H7 (cell line): ENCODE results near the gene MRPL21. TPM values are rescaled to one million over a fixed set of nuclear protein-coding genes. Genes with fewer than 3 reads are reported as not detected.
"Not testable (repeated sequence)": the region's sequence is repeated elsewhere in the genome, so short reads cannot be mapped to it uniquely, and the experiment has no call there.

ENCODE experiments used
- DNase-seq: peaks from one replicate; pipeline ENCODE4 v3.0.0; 2012
- H3K27me3 ChIP-seq: 2 replicates; pipeline ENCODE4 v1.6.0; 2011; ENCODE audit warnings: mild to moderate bottlenecking, low read length; ENCODE audit not compliant: control insufficient read depth, insufficient read depth
- H3K36me3 ChIP-seq: replicated peaks from 2 replicates; pipeline ENCODE4 v1.5.1; 2011; ENCODE audit warnings: low read length; ENCODE audit not compliant: control insufficient read depth, insufficient read depth
- H3K4me3 ChIP-seq: 2 replicates; pipeline ENCODE4 v1.5.1; 2011; ENCODE audit warnings: low read depth, mild to moderate bottlenecking, control low read depth, low read length, moderate library complexity; ENCODE audit not compliant: insufficient read depth
- total RNA-seq: library from RNA; depleted of rRNA; stranded (reverse); fragments of >200 nt; shearing (Covaris generic); gene quantifications from 2 replicates; pipeline ENCODE4 v1.2.3, GENCODE V29; 2014

Gene MRPL21
- total RNA-seq, 1 experiment from 2014 or later: 108 TPM

DNA sequence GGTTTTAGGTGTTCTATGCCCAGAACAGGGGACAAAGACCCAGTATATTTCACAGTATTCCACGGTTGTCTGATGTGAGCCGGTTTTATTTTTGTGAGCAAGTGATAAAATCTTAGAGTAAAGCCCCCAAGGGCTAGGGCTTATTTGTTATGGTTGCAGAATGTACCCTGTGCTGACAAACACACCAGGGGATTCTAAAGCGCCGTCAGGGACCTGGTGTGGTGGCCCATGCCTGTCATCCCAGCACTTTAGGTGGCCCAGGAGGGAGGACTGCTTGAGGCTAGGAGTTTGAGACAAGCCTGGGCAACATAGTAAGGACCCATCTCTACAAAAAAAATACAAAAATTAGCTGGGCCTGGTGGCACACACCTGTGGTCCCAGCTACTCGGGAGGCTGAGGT is 22.8 kb downstream of the MRPL21 start:
- no peak overlapping the region for H3K4me3 ChIP-seq
- DNase-seq: no peak
- H3K36me3 ChIP-seq: no peaks in the 10 kb centered on the region; the same call in 1 of the 2 replicates
- H3K27me3 ChIP-seq: no peaks in the 10 kb centered on the region

DNA sequence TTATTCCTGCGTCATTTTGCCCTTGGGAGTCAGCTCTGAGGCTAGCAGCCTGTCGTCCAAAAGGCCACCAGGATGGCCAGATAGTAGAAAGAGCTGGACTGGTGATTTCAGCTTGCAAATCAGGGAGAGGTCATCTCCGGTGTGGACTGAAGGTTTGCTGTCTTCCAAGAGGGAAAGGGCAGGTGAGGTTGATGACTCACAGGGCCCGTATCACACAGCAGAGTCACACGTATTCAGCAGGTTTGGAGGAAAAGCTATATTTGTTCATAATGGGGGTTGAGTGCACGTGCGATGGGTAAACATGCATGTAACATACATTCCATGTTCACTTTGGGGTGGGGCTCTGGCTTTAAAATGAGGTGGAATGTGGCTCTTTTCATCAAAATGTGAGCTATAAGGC is 25.6 kb downstream of the MRPL21 start:
- Histone ChIP-seq H3K4me3 (no peak overlapping the region), H3K36me3 (no peaks in the 10 kb centered on the region; the same call in 1 of the 2 replicates), H3K27me3 (no peaks in the 10 kb centered on the region)
- DNase-seq: no peak

DNA sequence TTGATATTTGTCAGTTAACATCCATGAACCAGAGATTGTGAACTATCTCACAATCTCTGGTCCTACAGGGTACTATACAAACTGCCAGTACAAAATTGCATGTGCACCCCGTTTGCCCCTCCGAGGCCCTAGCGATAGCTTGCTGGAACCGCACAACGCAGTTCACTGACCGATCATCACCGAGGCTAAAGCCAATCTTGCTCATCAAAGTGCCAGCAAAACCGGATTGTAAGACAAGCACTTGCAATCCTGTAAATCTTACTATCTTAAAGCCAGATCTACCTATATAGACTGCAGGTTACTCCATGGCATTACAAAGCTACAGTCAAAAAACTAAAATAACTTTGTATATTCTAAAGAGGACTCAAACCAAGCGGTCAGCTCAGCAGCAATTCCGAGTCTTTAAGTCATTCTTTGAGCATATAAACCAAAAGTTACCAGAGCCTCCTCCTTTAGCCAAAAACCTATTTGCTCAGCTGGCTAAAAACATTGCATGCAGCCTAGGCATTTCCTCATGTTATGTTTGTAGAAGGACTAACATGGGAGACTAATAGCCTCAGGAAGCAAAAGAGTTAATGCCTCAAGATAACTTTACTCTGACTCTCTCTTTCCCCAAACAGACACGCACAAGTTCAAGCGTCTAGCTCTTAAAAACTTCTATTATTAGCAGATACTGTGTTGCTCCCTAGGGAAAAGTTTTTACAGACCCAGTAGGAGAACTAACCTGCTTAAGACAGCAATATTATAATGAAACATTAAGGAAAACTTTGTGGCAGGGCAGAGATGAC is 31.2 kb downstream of the MRPL21 start:
- H3K36me3 ChIP-seq: no peaks in the 10 kb centered on the region
- no peaks in the 10 kb centered on the region for H3K27me3 ChIP-seq
- H3K4me3 ChIP-seq: no peak overlapping the region
- no peak for DNase-seq

DNA sequence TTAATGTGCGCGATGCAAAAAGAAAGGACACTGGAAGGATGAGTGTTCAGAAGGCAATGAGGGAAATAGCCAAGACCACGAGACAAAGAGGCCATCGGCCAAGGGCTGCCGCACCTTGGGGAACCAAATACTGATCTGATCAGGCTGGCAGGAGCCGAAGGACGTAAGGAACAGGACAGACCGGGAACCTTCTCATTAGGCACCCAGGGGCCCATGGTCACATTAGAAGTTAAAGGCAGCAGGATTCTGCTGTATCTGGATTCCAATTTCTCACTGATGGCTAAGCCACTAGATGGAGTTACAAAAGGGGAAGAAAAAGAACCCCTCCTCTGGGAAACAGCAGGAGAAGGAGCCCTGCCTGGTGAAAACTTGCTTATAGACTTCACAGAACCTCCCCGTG is 33.2 kb downstream of the MRPL21 start:
- Histone ChIP-seq H3K27me3 (no peaks in the 10 kb centered on the region), H3K4me3 (no peak overlapping the region), H3K36me3 (no peaks in the 10 kb centered on the region)
- DNase-seq: no peak

DNA sequence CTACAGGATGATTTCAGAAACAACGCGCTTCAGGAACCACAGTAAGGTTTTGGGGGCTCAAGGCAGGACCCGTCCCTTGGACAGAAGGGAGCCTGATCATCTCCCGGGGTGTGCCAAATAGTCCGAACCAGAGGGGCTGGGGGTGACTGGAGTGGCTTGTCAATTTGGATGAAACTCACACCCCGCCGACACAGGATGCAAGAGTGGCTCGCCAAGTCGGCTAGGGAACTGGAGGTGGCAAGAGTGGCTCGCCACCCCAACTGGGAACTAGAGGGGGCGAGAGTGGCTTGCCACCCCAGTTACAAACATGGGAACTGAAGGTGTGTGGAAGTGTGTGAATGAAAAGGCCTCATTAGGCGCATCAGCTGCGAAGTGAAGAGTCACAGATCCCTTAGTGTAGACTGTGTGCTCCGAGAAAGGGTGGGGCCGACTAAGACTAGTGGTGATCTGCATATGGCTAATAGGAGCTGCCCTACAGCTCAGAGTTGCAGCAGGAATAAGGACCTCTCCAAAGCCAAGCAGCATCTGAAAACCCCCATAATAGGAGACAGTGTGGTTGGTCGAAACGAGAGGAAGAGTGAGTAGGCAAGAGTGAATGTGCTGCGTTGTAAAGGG is 35.3 kb downstream of the MRPL21 start:
- Histone ChIP-seq H3K4me3 (no peak overlapping the region), H3K27me3 (no peaks in the 10 kb centered on the region), H3K36me3 (no peaks in the 10 kb centered on the region)
- no peak for DNase-seq

DNA sequence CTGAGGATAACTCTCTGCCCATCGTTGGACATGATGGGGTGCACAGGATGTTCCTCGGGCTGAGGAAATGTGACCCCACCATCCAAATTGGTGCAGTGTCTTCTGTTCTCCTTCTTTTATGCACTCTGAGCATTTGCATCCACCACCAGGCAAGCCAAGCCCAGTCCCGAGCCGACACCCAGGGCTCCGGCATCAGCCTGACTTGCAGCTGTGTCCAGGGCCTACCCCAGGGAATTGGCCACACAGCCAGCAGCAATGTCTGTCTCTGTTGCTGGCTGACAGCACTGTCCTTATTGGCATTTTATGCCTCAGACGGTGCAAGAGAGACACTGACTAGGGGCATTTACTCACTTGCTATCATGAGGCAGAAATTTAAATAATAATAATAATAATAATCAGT is 36.6 kb downstream of the MRPL21 start:
- Histone ChIP-seq H3K4me3 (no peak overlapping the region), H3K36me3 (no peaks in the 10 kb centered on the region), H3K27me3 (no peaks in the 10 kb centered on the region)
- no peak for DNase-seq

DNA sequence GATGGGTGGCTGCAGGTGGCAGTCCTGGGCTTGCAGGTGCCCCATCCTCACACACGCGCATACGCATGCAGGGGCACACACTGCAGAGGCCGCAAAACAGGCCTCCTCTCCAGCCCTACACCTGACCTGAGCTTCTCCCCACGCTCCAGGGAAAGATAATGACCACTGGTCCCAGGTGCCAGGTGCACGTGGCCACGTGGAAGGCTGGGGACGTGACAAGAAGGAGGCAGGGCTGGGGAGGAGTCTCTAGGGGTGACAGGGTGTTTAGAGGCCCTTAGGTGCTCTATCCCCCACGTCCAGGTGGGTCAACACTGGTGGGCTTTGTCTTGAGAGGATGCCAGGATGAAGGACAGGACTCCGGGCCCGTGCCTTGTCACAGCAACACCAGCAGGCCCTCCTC is 38.4 kb downstream of the MRPL21 start:
- Histone ChIP-seq H3K27me3 (no peaks in the 10 kb centered on the region), H3K4me3 (no peak overlapping the region), H3K36me3 (no peaks in the 10 kb centered on the region)
- peak; percentile 37 for DNase-seq

DNA sequence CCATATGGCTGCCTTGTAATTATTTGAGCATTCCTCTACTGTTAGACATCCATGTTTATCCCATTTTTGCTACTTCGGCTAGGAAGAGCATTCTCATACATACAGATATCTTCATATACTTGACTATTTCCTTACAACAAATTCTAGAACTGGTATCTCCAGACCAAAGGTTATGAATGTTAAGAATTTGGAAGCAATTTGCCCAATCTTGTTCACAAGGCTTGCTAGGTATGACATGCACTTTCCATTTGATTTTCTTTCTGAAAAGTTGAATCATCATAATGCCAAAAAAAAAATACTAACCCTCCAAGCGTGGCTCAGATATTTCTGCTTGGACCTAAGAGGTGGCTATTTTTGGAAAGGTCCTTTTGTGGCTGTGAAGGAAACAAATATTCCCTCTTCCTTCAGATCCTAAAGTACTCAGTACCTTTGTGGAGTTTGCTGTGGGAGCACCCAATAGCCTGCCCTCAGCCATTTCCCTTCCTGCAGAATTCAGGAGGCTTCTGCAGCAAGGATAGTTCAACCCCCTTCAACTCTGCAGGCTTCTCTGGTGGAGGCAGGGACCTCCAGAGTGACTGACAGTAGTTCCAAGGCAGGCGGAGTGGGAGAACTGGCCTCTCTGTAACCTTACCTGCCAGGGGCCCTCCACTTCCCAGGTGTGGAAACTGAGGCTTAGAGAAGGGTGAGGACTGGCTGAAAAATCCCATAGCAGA is 39.9 kb downstream of the MRPL21 start:
- DNase-seq: no peak

DNA sequence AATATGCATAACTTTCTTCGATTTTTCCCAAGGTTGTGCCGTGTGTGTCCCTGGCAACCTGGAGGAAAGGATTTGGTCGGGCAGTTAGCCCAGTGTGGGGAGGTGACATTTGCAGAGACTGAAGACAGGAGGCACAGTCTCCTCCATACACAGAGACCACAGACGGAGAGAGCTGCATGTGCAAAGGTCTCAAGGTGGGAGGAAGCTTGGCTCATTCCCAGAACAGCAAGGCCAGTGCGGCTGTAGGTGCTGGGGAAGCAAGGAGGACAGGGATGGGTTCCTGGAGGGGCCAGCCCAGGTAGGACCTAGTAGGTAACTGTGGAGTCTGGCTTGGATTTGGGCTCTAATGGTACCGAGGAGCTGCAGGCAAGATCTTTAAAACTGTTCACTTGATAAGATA is 41.2 kb downstream of the MRPL21 start:
- DNase-seq: no peak
- Histone ChIP-seq H3K36me3 (no peaks in the 10 kb centered on the region), H3K27me3 (no peaks in the 10 kb centered on the region), H3K4me3 (no peak overlapping the region)

More for the DNA sequence above, 39.9 kb downstream of the MRPL21 start:
- H3K27me3 ChIP-seq: no peaks in the 10 kb centered on the region
- no peaks in the 10 kb centered on the region for H3K36me3 ChIP-seq
- H3K4me3 ChIP-seq: no peak overlapping the region

DNA sequence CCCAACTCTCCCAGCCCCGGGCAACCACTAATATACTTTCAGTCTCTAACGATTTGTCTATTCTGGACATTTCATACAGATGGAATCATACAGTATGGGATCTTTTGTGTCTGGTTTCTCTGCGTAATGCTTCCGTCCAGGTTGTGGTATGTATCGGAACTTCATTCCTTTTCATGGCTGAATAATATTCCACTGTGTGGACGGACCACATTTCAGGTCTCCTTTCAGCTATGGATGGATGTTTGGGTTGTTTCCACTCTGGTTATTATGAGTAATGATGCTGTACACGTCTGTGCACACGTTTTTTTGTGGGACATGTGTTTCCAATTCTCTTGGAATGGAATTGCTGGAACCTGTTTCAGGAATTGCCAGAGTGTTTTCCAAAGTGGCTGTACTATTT is 44.5 kb downstream of the MRPL21 start:
- H3K36me3 ChIP-seq: no peaks in the 10 kb centered on the region
- no peak overlapping the region for H3K4me3 ChIP-seq
- DNase-seq: no peak
- peaks cover 1% of the 10 kb centered on the region; the same call in 1 of the 2 replicates for H3K27me3 ChIP-seq

DNA sequence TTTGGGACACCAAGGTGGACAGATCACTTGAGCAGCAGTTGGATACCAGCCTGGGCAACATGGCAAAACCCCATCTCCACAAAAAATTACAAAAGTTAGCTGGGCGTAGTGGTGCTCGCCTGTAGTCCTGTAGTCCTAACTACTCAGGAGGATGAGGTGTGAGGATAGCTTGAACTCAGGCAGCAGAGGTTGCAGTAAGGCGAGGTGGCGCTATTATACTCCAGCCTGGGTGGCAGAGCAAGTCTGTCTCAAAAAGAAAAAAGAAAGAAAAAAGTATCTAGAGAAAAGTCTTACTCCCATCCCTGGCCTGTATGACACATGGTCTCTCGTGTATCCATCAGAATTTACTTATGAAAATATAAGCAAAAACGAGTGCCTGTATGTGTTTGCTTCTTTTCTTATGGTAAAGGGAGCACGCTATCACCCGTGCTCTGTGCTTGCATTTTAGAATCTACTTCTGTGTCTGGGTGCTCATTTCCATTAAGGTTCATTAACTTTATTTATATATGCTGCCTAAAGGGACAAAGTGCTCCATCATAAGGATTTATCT is 46.5 kb downstream of the MRPL21 start:
- no peaks in the 10 kb centered on the region for H3K36me3 ChIP-seq
- no peak overlapping the region for H3K4me3 ChIP-seq
- peaks cover 3% of the 10 kb centered on the region; the same call in 1 of the 2 replicates for H3K27me3 ChIP-seq
- no peak for DNase-seq

DNA sequence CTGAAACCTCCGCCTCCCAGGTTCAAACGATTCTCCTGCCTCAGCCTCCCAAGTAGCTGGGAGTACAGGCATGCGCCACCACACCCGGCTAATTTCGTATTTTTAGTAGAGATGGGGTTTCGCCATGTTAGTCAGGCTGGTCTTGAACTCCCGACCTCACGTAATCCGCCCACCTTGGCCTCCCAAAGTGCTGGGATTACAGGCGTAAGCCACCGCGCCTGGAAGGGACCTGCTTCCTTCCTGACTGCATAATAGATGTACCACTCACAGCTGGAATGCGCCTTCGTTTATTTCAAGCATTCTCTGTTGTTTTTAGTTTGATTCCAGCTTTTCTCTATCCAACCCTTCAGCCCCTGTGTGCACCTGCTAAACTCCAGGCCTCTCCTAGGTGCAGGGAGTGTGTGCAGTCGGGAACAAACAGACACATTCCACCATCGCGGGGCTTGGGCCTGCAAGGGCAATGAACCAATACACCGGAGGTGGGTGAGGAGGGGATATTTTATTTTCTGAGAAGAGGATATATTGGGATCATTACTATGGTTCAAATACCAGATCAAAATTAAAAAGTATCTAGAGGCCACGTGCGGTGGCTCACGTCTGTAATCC is 47.1 kb downstream of the MRPL21 start:
- H3K36me3 ChIP-seq, DNase-seq, H3K4me3 ChIP-seq, H3K27me3 ChIP-seq: not testable (repeated sequence)

DNA sequence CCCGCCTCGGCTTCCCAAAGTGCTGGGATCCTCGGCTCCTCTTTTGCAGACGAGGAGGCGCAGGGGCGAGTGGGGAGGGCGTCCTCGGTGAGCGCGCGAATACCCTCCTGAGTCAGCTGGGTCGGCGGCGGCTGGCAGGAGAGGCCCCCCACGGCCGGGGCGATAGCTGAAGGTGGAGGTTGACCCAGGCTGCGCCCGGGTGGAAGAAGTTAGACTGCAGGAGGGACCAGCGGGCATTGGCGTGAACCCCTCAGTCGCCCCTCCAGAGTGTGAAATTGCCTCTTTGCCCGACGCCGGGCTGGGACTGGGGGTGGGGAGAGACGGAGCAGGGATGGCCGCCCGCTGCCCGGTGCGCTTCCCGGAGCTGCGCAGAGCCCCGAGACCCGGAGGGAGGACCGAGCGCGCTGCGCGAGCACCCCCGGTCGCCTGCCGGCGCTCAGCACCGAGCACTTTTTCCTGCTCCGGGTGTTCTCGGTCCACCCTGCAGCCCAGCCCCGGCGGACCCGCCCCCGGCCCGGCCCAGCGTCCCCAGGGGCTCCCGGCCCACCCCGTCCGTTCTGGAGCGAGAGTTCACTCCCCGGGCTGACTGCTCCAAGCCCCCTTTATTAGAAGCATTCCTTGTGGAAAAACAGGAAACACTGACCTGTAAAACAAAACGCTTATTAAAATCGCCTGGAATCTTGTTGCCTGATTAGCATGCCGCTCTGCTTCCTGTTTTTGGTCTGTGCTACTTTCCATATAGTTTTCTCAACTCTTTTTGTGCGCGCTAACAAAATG is 48.2 kb downstream of the MRPL21 start:
- Histone ChIP-seq H3K4me3 (peak overlapping the region; percentile 72), H3K27me3 (peaks cover 3% of the 10 kb centered on the region; the same call in 1 of the 2 replicates)

More for the DNA sequence above, 48.2 kb downstream of the MRPL21 start:
- no peaks in the 10 kb centered on the region for H3K36me3 ChIP-seq
- peak; percentile 94 for DNase-seq
